HG02759 (cell line): ENCODE measurements around the gene CDKN3.
A peak's percentile ranks its signal among the peaks of the same experiment; 100 is the strongest.
"Not testable (repeated sequence)": the region's sequence is repeated elsewhere in the genome, so short reads cannot be mapped to it uniquely, and the experiment has no call there.

Experiments used
- ATAC-seq: cut with Tn5 transposase; IDR thresholded peaks from one replicate; pipeline ENCODE4 v1.9.1; 2021; ENCODE audit warnings: mild to moderate bottlenecking, moderate library complexity; ENCODE audit not compliant: unreplicated experiment

Gene CDKN3

DNA sequence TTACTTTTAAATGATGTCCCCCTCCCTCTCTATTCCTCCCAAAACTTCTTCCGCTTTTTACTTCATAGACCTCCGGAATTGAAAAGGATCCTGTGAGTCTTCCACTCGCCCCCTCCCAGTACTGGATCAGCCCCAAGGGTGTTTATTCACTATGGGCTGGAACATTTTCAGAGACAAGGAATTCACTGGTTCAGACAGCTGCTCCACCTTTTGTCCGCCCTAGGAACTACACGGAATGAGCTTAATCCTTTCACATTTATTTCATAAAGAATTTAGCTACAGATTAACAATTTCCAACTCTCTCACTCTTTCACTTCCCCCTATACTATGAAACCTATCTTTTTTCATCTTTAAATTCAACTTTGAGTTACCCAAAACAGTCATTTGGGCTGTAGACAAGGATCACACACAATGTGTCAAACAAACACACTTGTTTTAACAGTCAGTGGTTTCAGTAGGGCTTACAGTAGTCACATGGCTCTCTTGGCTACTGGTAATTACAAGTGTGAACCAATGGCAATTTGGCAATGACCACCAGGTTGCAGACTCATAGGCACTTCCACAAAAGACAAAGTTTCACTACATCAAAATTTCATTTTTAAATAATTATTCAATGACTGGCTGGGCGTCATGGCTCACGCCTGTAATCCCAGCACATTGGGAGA lies 23.8 kb downstream of the CDKN3 start:
- no peak for ATAC-seq

GRCh38 chr14:54423991-54424390 lies 27.2 kb downstream of the CDKN3 start:
- no peak for ATAC-seq

GRCh38 chr14:54424479-54424901 lies 27.7 kb downstream of the CDKN3 start:
- ATAC-seq, result no peak

- ATAC-seq, result no peak
Observed at GRCh38 chr14:54425068-54425467, 28.3 kb downstream of the CDKN3 start.

DNA sequence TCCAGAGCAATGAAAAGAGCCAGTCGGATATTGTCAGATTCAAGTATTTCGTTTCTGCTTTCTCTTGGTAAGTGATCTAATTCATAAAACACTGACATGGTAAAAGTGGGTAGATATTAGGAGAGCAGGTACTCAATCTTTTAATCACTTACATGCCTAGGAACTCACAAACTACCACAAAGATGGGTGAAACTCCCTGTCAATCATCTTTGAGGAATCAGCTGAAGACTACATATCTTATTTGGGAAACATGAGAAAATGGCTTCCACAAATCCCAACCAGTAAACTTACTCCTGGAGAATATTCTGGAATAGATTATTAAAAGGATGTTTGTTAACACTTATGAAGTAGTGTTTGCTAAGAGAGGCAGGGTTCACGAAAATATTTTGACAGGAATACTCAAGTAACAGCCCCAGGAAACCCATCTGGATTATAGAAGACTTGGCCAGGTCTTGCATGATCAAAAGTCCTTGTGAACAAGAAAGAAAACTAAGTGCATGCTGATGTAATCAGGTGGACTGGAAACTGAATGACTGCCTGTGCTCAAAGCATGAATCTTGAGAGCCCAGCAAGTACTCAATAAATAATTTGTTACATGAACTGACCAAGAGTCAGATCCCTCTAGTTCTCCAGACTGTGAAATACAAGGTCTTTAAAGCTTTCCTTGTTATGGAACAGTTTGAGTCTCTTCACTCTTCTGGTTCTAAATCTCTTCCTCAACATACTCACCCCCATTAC lies 28.9 kb downstream of the CDKN3 start:
- no peak for ATAC-seq

GRCh38 chr14:54427871-54428270 lies 31.1 kb downstream of the CDKN3 start:
- ATAC-seq, result no peak

- no peak for ATAC-seq
Observed at GRCh38 chr14:54428527-54428926, 31.7 kb downstream of the CDKN3 start.

- ATAC-seq, result peak; percentile 46
Observed at GRCh38 chr14:54435500-54435981, 38.7 kb downstream of the CDKN3 start.

DNA sequence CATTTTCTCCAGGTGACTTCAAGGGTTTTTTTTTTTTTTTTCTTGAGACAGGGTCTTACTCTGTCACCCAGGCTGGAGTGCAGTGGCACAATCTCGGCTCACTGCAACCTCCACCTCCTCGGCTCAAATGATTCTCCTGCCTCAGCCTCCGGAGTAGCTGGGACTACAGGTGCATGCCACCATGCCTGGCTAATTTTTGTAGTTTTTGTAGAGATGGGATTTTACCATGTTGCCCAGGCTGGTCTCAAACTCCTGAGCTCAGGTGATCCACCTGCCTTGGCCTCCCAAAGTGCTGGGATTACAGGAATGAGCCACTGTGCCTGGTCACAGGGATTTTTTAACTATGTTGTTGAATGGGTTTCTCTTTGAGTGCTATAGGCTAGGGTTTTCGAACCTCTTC lies 41.1 kb downstream of the CDKN3 start:
- not testable (repeated sequence) for ATAC-seq

GRCh38 chr14:54438703-54439102 lies 41.9 kb downstream of the CDKN3 start:
- no peak for ATAC-seq

GRCh38 chr14:54440037-54440436 lies 43.2 kb downstream of the CDKN3 start:
- ATAC-seq, result no peak

DNA sequence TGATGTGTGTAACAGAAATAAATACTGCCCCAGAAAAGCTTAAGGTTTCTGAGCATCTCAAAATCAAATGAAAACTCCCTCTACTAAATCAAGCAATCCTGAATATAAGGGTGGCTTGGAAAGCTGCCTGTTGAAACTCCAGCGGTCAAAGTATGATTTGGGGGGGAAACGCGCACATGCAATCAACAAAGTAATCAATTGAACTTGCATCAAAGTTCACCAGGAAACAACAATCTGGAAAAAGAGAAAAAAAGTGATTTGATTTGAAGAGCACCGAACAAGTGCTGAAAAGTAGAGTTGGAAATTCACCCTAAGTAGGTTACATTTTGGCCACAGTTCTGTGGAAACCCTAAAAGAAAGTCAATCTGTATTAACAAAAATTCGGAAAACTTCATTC lies 43.7 kb downstream of the CDKN3 start:
- ATAC-seq, result no peak

DNA sequence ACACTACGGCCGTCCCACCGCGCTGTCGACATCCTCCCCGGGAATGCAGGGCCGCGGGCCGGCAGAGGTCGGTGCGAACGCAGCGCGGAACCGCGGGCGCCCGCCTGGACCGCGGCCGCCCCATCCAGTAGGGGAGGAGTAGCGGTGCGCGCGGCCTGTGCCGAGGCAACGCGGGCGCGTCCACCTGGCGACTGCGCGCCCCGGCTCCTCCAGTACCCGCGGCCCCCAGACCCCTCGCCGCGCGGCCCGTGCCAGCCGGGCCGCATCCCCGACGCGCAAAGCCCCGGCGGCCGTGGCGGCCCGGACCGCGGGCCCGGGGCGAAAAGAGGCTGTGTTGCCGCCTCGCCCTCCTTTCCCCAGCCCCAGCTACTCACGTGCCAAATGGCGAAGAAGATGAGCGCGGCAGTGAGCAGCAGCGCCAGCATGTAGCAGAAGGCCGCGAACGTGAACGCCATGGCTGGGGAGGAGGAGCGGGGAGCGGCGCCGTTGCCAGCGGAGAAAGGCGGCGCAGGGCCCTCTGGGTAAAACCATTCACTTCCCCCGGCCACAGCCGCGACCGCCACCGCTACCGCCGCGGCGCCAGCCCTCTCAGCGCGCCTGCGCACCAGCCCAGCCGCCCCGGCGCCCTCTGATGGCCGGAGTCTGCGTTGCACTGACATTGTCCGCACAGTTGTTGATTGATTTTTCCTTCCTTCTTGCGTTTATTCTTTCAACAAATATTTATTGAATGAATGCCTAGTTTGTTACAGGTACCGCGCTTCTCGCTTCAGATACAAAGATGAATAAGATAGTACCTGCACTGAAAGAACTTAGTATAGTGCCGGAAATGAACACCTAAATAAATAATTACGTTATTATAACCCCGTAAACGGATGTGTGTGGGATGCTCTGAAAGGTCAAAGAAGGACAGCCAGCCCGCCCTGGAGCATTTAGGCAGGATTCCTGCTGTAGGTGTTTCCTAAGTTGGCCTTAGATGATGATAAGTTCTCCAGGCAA lies 44.4 kb downstream of the CDKN3 start, which contains the start of gene CNIH1:
CNIH1 (minus strand) TSS at position 502 of the 996 bp plus-strand sequence; CDS start at position 455, 47 bp downstream.
- peak; percentile 96 for ATAC-seq

GRCh38 chr14:54442961-54443360 lies 46.2 kb downstream of the CDKN3 start:
- ATAC-seq, result not testable (repeated sequence)

DNA sequence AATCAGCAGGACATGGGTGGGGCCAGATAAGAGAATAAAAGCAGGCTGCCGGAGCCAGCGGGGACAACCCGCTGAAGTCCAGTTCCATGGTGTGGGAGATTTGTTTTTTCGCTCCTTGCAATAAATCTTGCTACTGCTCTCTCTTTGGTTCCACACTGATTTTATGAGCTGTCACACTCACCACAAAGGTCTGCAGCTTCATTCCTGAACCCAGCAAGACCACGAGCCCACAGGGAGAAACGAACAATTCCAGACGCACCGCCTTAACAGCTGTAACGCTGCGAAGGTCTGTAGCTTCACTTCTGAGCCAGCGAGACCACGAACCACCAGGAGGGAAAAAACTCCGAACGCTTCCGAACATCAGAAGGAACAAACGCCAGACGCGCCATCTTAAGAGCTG lies 47.2 kb downstream of the CDKN3 start:
- ATAC-seq, result no peak

GRCh38 chr14:54444681-54445080 lies 47.9 kb downstream of the CDKN3 start:
- no peak for ATAC-seq

DNA sequence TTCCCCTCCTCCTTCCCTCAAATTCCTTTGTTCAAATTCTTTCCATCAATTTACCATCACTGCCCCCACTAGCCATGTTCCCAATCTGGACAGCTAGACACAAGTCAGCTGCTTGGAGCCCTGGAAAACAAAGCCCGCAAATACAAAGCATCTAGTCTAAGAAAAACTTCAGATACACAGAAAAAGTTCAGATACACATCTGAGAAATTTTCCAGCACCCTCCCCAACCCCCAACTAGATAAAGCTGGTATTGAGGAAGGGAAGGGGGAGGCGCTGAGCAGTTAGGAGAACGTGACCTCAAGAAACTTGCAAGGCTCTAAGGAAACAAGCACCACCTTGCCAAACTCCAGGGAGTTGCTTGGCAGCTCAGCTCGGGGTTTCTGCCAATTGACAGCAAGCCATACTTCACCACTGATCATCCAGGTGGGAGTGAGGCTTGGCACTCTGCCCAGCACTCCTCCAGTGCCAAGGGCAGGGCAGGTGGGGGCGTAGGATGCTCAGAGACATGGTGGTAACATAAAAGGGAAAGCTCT lies 49.4 kb downstream of the CDKN3 start:
- no peak for ATAC-seq

DNA sequence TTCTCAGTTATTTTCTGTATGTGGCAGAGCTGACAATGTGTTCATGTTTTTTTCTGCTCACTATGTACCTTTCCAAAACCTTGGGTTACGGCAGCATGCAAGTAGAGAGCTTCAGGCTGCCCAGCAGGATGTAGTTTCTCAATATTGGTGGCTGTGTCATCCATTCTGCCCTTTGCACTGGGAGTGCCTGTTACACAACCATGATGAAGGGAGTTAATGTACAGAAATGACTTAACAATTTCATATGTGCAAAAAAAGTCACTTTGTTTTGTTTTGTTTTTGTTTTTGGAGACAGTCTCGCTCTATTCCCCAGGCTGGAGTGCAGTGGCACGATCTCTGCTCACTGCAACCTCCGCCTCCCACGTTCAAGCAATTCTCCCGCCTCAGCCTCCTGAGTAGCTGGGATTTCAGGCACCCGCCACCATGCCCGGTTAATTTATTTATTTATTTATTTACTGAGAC lies 50.5 kb downstream of the CDKN3 start:
- ATAC-seq, result no peak

- ATAC-seq, result peak; percentile 92
Observed at GRCh38 chr14:54450535-54450934, 53.7 kb downstream of the CDKN3 start.

DNA sequence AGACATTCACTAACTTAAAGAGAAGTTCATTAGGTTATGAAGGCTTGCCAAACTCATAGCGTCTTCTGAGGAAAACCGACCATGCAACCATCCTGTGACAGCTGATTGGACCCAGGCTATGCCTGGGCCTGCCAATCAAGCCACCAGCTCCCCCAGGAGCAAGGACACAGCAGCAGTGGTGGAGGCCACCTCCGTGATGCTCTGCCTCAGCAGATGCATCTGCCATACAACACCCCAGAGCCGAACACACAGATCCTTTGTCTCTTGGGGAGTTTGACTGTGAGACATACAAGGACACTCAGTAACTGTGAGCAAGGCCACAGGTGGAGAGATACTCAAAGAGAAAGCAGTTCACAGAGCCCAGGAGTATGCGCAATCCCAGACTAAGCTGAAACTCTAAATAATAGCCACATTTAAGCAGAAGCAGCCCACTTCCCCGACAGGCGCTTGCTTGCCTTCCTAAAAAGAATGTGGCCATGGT lies 54.4 kb downstream of the CDKN3 start:
- no peak for ATAC-seq
